Common myeloid progenitor, CD34-positive (primary cell): ENCODE results near the gene ADGRD1.

Source experiments
- CTCF ChIA-PET: fragments of 350-600 bp; sonication (Branson Sonifier 250); formaldehyde crosslinking; loops from one replicate; lab custom pipeline; 2021; ENCODE audit warnings: antibody characterized with exemption; lab: Charles Lee
- POLR2A ChIA-PET: fragments of 350-600 bp; sonication (Branson Sonifier 250); formaldehyde crosslinking; loops from one replicate; lab custom pipeline; 2021; ENCODE audit warnings: antibody characterized with exemption; lab: Charles Lee
- DNase-seq, 3 donors: peaks; one replicate each; pipeline versions ENCODE4 v3.0.0 to v3.0.0-alpha.2; 2013
- H3K27ac ChIP-seq, 2 experiments: 1 replicate in 1 of 2; 2 replicates in 1 of 2; pipeline ENCODE4 v1.7.0; 2013; ENCODE audit warnings: inconsistent platforms in 2 of 2, low read length in 2 of 2, mild to moderate bottlenecking in 2 of 2, low read depth in 1 of 2, moderate library complexity in 1 of 2; ENCODE audit not compliant: severe bottlenecking in 2 of 2, insufficient read depth in 1 of 2, poor library complexity in 1 of 2
- H3K27me3 ChIP-seq, 5 experiments: replicated peaks in 2 of 5; 1 replicate in 3 of 5; 2 replicates in 2 of 5; pipeline versions ENCODE4 v1.6.1 to v1.7.0; 2013; ENCODE audit warnings: low read length in 4 of 5, mild to moderate bottlenecking in 2 of 5, moderate library complexity in 2 of 5, inconsistent platforms in 1 of 5; ENCODE audit not compliant: insufficient read depth in 5 of 5, control insufficient read depth in 4 of 5
- H3K36me3 ChIP-seq, 4 experiments: 1 replicate in 2 of 4; 2 replicates in 2 of 4; pipeline versions ENCODE4 v1.6.1 to v1.7.0; 2013; ENCODE audit warnings: low read length in 3 of 4, control low read depth in 1 of 4, mild to moderate bottlenecking in 1 of 4; ENCODE audit not compliant: control insufficient read depth in 4 of 4, insufficient read depth in 4 of 4
- H3K4me1 ChIP-seq, 4 experiments: 1 replicate in 3 of 4; 2 replicates in 1 of 4; pipeline versions ENCODE4 v1.6.1 to v1.7.1; 2013; ENCODE audit warnings: low read length in 3 of 4, mild to moderate bottlenecking in 3 of 4, control low read depth in 1 of 4, inconsistent platforms in 1 of 4, moderate library complexity in 1 of 4; ENCODE audit not compliant: control insufficient read depth in 4 of 4, insufficient read depth in 4 of 4; ENCODE audit errors: control extremely low read depth in 1 of 4
- H3K4me3 ChIP-seq, 7 experiments: 1 replicate in 4 of 7; 2 replicates in 3 of 7; pipeline versions ENCODE4 v1.5.1 to v1.7.0; 2013; ENCODE audit warnings: mild to moderate bottlenecking in 7 of 7, low read length in 6 of 7, moderate library complexity in 6 of 7, inconsistent platforms in 2 of 7, low read depth in 2 of 7, control low read depth in 1 of 7; ENCODE audit not compliant: insufficient read depth in 4 of 7, control insufficient read depth in 1 of 7; ENCODE audit errors: extremely low read depth in 1 of 7
- H3K9me3 ChIP-seq, 5 experiments: 1 replicate in 4 of 5; 2 replicates in 1 of 5; pipeline versions ENCODE4 v1.6.1 to v1.7.1; 2013; ENCODE audit warnings: low read length in 4 of 5, mild to moderate bottlenecking in 2 of 5, inconsistent platforms in 1 of 5, low read depth in 1 of 5, moderate library complexity in 1 of 5; ENCODE audit not compliant: control insufficient read depth in 4 of 5, insufficient read depth in 2 of 5; ENCODE audit errors: control extremely low read depth in 1 of 5
- WGBS: methylation state at CpG from one replicate; pipeline ENCODE4 v1.1.5; 2013; ENCODE audit not compliant: insufficient coverage; 5-methylcytosine and 5-hydroxymethylcytosine counted together

ADGRD1 gene

DNA sequence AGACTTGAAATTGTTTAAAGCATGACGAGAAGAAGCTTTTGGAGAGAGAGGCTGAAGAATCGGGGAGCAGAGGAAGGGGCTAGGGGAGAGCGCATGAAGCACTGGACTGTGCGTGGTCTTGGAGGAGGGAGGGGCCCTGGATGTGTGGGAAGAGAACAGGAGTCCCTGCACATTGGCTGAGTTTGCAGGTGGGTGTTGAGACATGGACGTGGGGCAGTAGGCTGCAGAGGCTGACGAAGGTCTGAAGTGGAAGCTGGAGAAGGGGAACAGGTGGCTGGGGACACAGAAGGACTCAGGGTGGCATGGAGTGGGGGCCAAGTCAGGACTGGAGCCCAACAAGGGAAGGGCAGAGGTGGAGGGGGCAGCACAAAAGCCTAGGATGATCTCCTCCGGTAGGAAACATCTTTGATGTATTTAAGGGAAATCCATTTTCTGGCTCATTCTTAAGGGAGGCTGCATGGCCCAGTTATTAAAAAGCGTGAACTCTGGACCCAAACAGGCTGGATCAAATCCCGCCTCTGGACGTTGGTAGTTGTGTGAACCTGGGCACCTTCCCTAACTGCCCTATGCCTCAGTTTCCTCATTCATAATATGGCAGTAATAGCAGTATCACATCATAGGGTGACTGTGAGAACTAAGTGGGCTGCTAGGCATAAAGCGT is 29.0 kb downstream of the ADGRD1 start:
- CTCF ChIA-PET, result no interaction called here
- Histone ChIP-seq H3K9me3 (peaks cover 0 to 2% (median 0%) of the 10 kb centered on the region in 5 experiments), H3K4me3 (no peak overlapping the region), H3K27me3 (peaks cover 0 to 41% (median 3%) of the 10 kb centered on the region in 5 experiments), H3K36me3 (no peaks in the 10 kb centered on the region), H3K27ac (no peak overlapping the region), H3K4me1 (peaks cover 4 to 11% (median 6%) of the 10 kb centered on the region in 4 experiments)
- WGBS, result 58% methylated on average over 10 of the region's 11 CpGs
- no peak for DNase-seq
- POLR2A ChIA-PET, result no interaction called here

GRCh38 chr12:130983328-130984017 is 29.8 kb downstream of the ADGRD1 start:
- 68% methylated on average over 6 of the region's 7 CpGs for WGBS
- Histone ChIP-seq H3K27ac (no peak overlapping the region), H3K27me3 (peaks cover 0 to 44% (median 3%) of the 10 kb centered on the region in 5 experiments), H3K4me3 (no peak overlapping the region), H3K4me1 (peaks cover 4 to 11% (median 6%) of the 10 kb centered on the region in 4 experiments), H3K36me3 (no peaks in the 10 kb centered on the region), H3K9me3 (peaks cover 0 to 2% (median 0%) of the 10 kb centered on the region in 5 experiments)
- DNase-seq, result no peak
- POLR2A ChIA-PET, result no interaction called here
- CTCF ChIA-PET, result no interaction called here

- no peak for DNase-seq
- H3K27me3 ChIP-seq, result peaks cover 0 to 46% (median 3%) of the 10 kb centered on the region in 5 experiments
- ChIA-PET CTCF (no interaction called here), POLR2A (no interaction called here)
- 93% methylated on average over 6 of the region's 12 CpGs for WGBS
- no peak overlapping the region for H3K4me3 ChIP-seq
- H3K36me3 ChIP-seq, result no peaks in the 10 kb centered on the region
- peaks cover under 1 to 8% (median 5%) of the 10 kb centered on the region in 4 experiments for H3K4me1 ChIP-seq
- H3K9me3 ChIP-seq, result peaks cover 0 to 2% (median 0%) of the 10 kb centered on the region in 5 experiments
- H3K27ac ChIP-seq, result no peak overlapping the region
Observed at GRCh38 chr12:130984183-130985058, 30.7 kb downstream of the ADGRD1 start.

DNA sequence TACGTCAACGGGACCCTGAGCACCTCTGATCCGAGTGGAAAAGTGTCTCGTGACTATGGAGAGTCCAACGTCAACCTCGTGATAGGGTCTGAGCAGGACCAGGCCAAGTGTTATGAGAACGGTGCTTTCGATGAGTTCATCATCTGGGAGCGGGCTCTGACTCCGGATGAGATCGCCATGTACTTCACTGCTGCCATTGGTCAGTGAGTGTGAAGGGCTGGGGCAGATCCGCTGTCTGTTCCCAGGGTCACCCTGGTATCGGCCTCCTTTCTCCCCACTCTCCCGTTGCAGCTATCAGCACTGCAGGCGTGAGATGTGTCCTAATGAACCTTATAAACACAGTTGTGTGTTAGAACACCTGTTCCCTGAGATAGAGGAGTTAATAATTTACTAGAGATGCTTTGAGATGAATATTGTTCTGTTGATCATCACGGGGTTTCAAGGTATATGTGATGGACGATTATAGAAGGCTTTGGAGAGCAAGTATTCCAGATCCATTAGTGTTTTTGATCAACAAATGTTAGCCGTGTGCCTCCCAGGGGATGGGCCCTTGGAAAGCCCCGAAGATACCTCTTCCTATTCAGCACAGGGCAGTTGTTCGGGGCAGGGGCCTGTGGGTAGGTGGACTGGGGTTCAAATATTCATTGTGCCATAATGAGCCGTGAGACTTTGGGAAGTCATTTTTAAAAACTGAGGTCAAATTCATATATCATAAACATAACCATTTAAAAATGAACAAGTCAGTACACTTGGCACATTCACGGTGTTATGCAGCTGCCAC is 33.6 kb downstream of the ADGRD1 start:
- peaks cover 0 to 43% (median 2%) of the 10 kb centered on the region in 5 experiments for H3K27me3 ChIP-seq
- no peak for DNase-seq
- WGBS, result 97% methylated on average over 13 of the region's 22 CpGs

DNA sequence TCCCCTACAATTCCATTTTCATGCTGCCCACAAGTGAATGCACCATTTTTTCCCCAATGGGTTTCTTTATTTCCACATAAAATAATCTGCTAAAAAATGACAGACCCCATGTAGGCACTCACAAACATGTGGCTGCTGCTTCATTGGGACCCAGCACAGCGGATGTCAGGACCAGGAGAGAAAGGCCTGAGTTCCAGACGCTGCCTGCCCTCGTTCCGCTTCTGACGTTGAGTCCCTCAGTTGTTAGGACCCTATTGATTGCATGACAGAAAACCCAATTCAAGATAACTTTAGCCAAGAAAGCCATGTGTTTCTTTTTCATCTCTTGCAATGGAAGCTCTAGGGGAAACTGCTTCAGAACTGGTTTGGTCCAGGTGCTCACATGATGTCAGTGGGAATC is 34.6 kb downstream of the ADGRD1 start:
- Histone ChIP-seq H3K9me3 (no peaks in the 10 kb centered on the region), H3K27me3 (peaks cover 0 to 39% (median 2%) of the 10 kb centered on the region in 5 experiments), H3K27ac (no peak overlapping the region), H3K4me1 (no peaks in the 10 kb centered on the region), H3K4me3 (no peak overlapping the region), H3K36me3 (no peaks in the 10 kb centered on the region)
- WGBS, result 91% methylated on average over 5 of the region's 5 CpGs
- POLR2A ChIA-PET, result no interaction called here
- no peak for DNase-seq
- CTCF ChIA-PET, result interaction anchor here (0.8 kb wide), 1 partner anchor 18 kb away, joined by 3 read pairs; no protein-coding TSS in a partner anchor

More for the DNA sequence above, 33.6 kb downstream of the ADGRD1 start:
- no peak overlapping the region for H3K4me3 ChIP-seq
- ChIA-PET POLR2A (no interaction called here), CTCF (no interaction called here)
- H3K27ac ChIP-seq, result no peak overlapping the region
- no peaks in the 10 kb centered on the region for H3K4me1 ChIP-seq
- H3K9me3 ChIP-seq, result no peaks in the 10 kb centered on the region
- H3K36me3 ChIP-seq, result no peaks in the 10 kb centered on the region

- Histone ChIP-seq H3K27ac (no peak overlapping the region), H3K4me1 (no peaks in the 10 kb centered on the region), H3K27me3 (peaks cover 0 to 36% (median 2%) of the 10 kb centered on the region in 5 experiments), H3K9me3 (no peaks in the 10 kb centered on the region), H3K36me3 (no peaks in the 10 kb centered on the region), H3K4me3 (no peak overlapping the region)
- DNase-seq, result no peak
- ChIA-PET CTCF (interaction anchor here (0.8 kb wide), 1 partner anchor 19 kb away, joined by 3 read pairs; no protein-coding TSS in a partner anchor), POLR2A (no interaction called here)
- 100% methylated on average over 2 of the region's 2 CpGs for WGBS
Observed at GRCh38 chr12:130988751-130989150, 35.0 kb downstream of the ADGRD1 start.
